ENCODE results near the gene PCBD2.
"Not testable (repeated sequence)": the region's sequence is repeated elsewhere in the genome, so short reads cannot be mapped to it uniquely, and the experiment has no call there.

The PCBD2 gene

DNA sequence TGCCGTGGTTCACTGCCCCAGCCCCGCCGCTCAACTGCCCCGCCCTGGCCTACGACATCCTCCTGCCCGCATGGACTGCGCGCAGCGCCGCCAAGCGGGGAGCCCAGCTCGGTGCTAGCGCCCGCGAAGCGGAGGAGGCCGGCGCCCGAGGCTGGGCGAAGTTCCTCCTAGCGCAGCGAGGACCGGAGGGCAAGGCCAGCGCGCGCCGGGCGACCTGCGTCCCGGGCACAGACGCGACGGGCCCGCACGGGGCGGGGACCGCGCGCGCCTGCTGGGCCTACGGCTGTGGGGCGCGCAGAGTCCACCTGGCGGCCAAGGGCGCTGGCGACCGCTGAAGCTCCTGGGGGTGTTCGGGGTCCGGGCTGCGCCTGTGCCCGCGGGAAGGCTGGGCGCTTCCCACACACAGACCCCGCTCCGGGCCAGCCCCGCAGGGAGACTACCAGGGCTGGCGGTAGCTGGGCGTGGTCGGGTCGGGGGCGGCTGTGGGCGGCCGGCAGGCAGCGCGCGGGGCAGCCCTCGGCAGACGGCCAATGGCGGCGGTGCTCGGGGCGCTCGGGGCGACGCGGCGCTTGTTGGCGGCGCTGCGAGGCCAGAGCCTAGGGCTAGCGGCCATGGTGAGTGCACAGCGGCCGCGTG is at the start of gene PCBD2:
Gene PCBD2 (plus strand): TSS at position 522 of the 636 bp plus-strand sequence. CDS start 9 bp downstream, at position 531.
- DNase-seq (ENCODE audit: extremely low read depth in 1 of 2, low read depth in 1 of 2): peak; percentile 69 to 90

DNA sequence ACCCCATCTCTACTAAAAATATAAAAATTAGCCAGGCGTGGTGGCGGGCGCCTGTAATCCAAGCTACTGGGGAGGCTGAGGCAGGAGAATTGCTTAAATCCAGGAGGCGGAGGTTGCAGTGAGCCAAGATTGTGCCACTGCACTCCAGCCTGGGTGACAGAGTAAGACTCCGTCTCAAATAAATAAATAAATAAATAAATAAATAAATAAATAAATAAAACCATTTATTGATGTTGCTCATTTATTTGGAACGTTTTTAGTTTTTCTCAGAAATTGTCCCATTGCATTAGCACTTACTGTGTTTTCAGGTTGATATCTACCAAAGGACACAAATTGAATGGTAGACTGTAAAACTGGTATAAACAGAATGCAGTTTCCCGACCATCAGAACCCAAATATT is 48.5 kb upstream of the PCBD2 start:
- not testable (repeated sequence) for DNase-seq (ENCODE audit: extremely low read depth in 1 of 2, low read depth in 1 of 2)

DNA sequence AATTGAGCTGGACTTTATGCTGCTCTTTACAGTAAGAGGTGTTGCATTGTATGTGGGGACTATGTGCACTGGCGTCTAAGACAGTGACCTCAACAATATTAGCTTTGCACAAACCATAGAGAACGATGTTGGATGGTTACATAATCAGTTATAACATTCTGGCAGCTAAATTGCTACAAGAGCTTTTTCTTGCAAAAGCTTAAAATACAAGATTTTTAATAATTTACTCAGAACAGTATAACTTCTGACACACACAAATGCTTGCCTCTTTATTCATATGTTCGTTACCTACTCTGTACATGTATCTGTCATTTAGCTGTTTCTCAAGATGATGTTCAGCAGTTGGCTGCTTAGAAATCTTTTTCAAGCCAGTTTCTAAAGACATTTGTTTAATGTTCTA is 47.5 kb upstream of the PCBD2 start:
- DNase-seq (ENCODE audit: extremely low read depth in 1 of 2, low read depth in 1 of 2): no peak

DNA sequence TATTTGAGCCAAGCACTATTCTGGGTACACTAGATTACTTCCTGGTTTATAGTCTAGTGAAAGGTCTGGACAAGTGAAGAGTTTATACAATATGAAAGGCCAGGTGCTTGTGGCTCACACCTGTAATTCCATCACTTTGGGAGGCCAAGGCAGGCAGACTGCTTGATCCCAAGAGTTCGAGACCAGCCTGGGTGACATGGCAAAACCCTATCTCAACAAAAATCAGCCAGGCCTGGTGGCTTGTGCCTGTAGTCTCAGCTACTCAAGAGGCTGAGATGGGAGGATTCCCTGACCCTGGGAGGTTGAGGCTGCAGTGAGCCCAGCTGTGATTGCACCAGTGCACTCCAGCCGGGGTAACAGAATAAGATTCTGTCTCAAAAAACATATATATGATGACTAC is 40.2 kb upstream of the PCBD2 start:
- DNase-seq (ENCODE audit: extremely low read depth in 1 of 2, low read depth in 1 of 2): no peak

DNA sequence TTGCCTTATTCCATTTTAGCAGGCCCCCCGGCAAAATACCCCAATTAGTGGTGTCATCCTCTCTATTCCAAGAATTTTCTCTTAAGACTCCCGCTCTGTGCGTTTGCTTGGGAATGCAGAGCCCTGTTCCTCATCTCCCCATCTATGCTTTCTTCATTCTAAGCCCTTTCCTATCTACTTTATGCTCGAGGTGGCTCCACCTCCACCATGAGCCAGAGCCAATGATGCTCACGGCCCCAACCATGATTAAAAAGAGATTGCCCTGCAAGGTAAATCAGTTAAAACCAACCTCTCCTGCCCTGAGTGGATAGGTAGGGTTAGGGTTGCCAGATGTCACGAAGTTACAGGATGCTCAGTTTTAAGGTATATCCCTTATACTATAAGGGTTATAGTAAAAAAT is 31.4 kb upstream of the PCBD2 start:
- no peak for DNase-seq (ENCODE audit: extremely low read depth in 1 of 2, low read depth in 1 of 2)

DNA sequence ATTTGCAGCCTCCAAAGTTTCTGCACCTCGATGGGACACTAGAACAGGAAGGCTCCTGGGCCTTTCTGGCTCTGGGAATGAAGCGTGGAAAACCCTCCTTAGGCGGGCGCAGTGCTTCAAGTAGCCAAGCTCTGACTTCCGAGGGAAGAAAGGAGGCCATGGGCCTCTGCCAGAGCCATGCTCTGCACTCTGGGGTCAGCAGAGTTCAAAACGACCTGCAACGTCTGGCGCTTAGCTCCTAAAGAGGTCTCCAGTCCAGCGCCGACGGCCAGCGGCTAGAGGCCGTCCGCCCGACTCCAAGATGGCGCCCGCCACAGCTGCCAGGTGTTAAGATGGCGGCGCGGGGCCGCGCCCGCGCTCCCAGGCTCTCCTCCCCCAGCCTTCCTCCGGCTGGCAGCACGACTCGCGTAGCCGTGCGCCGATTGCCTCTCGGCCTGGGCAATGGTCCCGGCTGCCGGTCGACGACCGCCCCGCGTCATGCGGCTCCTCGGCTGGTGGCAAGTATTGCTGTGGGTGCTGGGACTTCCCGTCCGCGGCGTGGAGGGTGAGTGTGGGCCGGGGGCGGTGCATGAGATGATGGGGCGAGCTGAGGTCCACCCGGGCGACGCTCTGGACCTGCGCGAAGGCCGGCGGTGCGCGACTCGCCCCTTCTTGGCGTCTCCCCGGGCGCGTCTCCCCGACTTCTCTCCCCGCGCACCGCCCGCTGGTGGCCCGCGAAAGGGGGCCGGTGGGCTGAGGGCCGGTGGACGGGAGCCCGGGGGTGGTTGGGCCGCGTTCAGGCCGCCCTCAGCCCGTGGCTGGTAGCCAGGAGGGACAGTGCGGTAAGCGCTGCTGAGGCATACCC is 30.7 kb upstream of the PCBD2 start, which contains the start of gene TXNDC15:
Gene TXNDC15 (plus strand): TSS at position 385 of the 844 bp plus-strand sequence. CDS start 57 bp downstream, at position 442.
- DNase-seq (ENCODE audit: extremely low read depth in 1 of 2, low read depth in 1 of 2): peak; percentile 40 to 70

DNA sequence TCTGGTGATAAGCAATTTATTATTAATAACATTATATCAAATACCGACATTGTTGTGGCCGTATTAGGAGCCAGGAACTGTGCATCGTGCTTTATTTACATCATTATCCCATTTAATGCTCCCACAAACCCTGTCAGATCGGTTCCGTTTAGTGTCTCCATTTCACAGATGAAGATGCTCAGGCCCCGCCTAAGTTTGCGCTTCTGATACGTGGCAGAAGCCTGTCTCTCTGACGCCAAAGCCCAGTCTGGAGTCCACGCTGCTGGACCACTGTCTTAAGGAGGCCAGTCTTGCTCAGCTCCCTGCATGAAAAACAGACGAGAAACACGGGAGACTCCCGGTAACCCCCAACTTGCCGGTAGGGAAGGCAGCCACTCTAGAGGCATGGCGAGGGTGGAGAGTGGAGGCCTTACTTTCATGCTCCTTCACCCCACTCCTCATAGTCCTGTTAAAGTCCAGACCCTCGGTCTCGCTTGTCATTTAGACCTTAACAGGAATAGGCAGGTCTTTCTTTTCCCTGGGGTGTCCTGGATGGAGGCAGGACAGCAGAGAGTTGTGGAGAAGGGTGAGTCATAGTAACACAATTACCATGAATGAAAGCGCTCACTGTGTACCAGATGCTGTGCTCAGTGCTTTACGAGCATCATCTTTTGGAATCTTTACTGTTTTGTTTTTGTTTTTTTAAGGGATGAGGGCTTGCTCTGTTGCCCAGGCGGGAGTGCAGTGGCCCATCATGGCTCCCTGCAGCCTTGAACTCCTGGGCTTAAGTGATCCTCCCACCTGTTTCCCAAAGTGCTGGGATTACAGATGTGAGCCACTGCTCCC is 29.9 kb upstream of the PCBD2 start:
- DNase-seq (ENCODE audit: extremely low read depth in 1 of 2, low read depth in 1 of 2): no peak

DNA sequence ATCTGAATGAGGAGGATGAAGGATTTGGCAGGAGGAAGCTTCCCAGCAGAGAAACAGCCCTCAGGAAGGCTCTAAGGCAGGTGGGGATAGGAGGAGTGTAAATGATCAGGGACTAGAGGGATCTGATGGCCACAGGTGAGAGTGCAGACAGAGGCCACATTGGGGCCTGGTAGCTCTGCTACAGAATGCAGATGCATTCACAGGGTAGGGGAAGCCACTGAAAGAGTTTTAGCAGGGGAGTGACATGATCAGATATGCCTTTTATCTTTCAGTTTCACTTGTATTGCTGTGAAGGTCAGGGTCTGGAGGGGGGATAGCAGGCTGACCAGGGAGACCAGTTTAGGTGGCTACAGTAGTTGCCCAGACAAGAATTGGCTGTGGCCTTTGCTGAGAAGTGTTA is 27.8 kb upstream of the PCBD2 start:
- DNase-seq (ENCODE audit: extremely low read depth in 1 of 2, low read depth in 1 of 2): no peak

DNA sequence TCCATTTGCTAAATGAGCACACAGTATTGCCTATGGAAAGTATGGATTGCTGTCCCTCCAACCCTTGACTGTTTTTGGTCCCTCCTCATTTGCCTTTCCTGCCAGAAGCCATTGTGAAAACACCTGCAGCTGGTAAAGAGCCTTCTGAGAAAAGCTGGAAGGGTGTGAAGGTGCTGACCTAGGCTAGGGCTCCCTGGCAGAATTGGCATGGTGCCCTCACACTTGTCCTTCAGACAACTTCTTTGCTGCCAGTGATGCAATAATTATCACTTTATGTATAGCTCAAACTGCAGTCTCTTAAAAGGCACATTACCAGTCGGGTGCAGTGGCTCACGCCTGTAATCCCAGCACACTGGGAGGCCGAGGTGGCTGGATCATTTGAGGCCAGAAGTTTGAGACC is 26.5 kb upstream of the PCBD2 start:
- no peak for DNase-seq (ENCODE audit: extremely low read depth in 1 of 2, low read depth in 1 of 2)

DNA sequence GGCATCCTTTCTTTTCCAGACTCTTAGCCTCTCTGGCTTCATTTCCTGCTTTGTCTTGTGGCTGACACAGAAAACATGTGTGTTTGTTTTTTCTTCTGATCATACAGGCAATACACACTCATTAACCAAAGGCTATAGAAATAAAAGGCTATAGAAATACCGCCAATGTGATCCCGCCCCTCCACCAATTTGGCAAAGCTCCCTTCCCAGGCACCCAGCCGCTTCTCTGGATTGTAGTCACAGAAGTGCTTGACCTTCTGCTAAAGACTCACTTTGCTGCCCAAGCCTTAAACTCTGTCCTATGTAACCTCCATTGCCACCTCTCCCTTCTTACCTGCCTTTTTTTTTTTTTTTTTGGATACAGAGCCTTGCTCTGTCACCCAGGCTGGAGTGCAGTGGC is 25.5 kb upstream of the PCBD2 start:
- DNase-seq (ENCODE audit: extremely low read depth in 1 of 2, low read depth in 1 of 2): no peak

DNA sequence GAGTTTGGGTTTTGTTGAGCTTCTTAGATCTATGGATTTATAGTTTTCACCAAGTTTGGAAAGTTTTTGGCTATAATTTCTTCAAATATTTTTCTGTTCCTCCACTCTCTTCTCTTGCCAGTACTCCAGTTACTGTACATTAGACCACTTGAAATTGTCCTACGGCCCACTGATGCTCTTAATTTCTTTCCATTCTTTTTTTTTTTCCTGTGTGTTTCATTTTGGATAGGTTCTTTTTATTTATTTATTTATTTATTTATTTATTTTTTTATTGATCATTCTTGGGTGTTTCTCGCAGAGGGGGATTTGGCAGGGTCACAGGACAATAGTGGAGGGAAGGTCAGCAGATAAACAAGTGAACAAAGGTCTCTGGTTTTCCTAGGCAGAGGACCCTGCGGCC is 24.0 kb upstream of the PCBD2 start:
- DNase-seq (ENCODE audit: extremely low read depth in 1 of 2, low read depth in 1 of 2): not testable (repeated sequence)

DNA sequence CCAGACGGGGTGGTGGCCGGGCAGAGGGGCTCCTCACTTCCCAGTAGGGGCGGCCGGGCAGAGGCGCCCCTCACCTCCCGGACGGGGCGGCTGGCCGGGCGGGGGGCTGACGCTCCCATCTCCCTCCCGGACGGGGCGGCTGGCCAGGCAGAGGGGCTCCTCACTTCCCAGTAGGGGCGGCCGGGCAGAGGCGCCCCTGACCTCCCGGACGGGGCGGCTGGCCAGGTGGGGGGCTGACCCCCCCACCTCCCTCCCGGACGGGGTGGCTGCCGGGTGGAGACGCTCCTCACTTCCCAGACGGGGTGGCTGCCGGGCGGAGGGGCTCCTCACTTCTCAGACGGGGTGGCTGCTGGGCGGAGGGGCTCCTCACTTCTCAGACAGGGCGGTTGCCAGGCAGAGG is 23.2 kb upstream of the PCBD2 start:
- not testable (repeated sequence) for DNase-seq (ENCODE audit: extremely low read depth in 1 of 2, low read depth in 1 of 2)

DNA sequence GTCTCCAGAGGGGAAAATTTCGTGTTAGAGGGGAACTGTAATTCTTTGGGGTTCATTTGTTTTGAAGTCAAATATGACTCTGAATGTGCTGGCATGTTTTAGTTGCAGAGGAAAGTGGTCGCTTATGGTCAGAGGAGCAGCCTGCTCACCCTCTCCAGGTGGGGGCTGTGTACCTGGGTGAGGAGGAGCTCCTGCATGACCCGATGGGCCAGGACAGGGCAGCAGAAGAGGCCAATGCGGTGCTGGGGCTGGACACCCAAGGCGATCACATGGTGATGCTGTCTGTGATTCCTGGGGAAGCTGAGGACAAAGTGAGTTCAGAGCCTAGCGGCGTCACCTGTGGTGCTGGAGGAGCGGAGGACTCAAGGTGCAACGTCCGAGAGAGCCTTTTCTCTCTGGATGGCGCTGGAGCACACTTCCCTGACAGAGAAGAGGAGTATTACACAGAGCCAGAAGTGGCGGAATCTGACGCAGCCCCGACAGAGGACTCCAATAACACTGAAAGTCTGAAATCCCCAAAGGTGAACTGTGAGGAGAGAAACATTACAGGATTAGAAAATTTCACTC is 17.3 kb upstream of the PCBD2 start:
- no peak for DNase-seq (ENCODE audit: extremely low read depth in 1 of 2, low read depth in 1 of 2)

DNA sequence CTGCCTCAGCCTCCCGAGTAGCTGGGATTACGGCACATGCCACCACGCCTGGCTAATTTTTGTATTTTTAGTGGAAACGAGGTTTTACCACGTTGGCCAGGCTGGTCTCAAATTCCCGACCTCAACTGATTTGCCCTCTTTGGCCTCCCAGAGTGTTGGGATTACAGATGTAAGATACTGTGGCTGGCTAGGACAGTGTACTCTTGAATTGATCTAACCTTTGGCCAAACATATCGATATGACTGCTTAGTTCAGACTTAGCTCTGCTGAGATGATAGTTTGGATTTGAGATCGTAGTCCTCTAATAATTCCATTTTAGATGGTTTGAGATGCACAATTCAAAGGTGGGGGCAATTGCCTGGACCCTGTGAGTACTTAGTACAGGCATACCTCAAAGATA is 15.6 kb upstream of the PCBD2 start:
- DNase-seq (ENCODE audit: extremely low read depth in 1 of 2, low read depth in 1 of 2): no peak

DNA sequence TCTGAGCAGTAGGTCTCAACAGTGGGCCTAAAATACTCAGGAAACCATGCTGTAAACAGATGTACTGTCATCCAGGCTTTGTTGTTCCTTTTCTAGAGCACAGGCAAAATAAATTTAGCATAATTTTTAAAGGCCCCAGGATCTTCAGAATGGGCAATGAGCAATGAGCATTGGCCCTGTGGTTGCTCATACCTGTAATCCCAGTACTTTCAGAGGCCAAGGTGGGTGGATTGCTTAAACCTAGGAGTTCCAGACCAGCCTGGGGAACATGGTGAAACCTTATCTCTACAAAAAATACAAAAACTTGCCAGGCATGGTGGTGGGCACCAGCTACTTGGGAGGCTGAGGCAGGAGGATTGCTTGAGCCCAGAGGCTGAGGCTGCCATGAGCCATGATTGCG is 13.5 kb upstream of the PCBD2 start:
- DNase-seq (ENCODE audit: extremely low read depth in 1 of 2, low read depth in 1 of 2): no peak

DNA sequence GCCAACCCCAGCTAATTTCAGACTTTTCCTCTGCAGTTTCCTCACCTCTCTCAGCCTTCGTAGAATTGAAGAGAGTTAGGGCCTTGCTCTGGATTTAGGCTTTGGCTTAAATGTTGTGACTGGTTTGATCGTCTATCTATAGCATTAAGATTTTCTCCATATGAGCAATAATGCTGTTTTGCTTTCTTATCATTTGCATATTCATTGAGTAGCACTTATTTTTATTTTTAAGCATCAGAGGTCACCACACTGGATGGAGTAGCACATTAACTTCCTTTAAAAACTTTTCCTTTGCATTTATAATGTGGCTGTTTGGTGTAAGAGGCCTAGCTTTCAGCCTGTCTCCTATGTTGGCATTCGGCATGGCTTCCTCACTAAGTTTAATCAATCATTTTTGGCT is 12.6 kb upstream of the PCBD2 start:
- no peak for DNase-seq (ENCODE audit: extremely low read depth in 1 of 2, low read depth in 1 of 2)

DNA sequence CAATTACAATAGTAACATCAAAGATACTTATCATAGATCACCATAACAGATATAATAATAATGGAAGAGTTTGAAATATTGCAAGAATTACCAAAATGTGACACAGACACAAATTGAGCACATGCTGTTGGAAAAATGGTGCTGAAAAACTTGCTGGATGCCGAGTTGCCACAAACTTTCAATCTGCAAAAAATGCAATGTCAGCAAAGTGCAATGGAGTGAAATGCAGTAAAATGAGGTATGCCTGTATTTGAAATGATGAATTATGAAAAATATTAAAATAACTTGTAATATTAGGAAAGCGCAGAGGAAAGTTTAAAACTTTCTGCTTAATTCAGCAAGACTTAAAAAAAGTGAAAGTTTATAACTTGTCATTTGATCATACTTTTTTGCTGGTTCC is 12.0 kb upstream of the PCBD2 start:
- DNase-seq (ENCODE audit: extremely low read depth in 1 of 2, low read depth in 1 of 2): no peak

DNA sequence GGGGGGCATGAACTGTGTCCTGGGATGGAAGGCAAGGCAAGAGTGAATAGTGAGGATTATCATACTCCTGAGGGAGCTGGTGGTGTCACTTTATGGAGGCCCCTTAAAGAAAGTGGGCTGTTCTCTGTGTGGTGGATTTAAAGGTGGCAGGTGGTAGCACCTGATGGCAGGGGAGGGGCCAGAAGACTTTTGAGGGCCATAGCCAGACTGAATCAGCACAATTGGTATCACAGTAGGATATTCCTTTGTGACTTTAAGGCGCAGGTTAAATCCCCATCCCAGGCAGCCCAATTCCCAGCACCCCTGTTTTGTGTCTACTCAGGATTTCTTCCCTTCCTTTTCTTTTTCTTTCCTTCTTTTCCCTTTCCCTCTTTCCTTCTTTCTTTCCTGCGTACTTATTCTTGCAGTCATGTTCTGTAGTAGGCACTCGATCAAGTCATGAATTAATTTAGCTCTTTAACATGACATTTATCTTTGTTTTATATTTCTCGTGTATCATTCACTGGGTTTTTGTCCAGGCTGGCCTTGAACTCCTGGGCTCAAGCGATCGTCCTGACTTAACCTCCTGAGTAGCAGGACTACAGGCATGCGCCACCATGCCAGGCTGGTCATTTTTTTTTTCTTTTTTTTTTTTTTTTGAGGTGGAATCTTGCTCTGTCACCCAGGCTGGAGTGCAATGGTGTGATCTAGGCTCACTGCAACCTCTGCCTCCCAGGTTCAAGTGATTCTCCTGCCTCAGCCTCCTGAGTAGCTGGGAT is 11.0 kb upstream of the PCBD2 start:
- no peak for DNase-seq (ENCODE audit: extremely low read depth in 1 of 2, low read depth in 1 of 2)

DNA sequence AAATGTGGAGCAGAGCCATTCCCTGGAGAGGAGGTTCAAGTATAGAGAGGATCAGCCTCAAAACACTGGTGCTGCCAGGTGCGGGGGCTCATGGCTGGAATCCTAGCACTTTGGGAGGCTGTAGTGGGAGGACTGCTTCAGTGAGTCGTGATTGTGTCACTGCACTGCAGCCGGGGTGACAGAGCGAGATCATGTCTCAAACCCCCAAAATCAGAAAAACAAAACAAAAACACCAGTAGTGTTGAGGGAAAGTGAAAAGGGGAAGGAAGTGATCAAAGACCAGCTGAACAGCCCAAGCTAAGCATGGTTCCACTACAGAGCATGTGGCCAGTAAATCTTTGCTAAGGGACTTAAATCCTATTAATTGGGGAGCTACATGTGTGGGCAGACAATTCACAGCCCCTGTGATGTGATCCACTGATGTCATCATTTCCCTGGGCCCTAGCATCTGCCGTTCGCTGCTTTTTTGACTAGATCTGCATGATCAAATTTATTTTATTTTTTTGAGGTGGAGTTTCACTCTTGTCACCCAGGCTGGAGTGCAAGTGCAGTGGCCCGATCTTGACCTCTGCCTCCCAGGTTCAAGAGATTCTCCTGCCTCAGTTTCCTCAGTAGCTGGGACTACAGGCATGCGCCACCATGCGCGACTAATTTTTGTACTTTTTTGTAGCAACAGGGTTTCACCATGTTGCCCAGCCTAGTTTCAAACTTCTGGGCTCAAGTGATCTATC is 2.7 kb upstream of the PCBD2 start:
- DNase-seq (ENCODE audit: extremely low read depth in 1 of 2, low read depth in 1 of 2): no peak
